GM18861 (cell line): ENCODE measurements around the gene TRPM1.

Experiments
- ATAC-seq: cut with Tn5 transposase; IDR thresholded peaks from one replicate; pipeline ENCODE4 v1.9.1; 2021; ENCODE audit not compliant: unreplicated experiment

Gene TRPM1

DNA sequence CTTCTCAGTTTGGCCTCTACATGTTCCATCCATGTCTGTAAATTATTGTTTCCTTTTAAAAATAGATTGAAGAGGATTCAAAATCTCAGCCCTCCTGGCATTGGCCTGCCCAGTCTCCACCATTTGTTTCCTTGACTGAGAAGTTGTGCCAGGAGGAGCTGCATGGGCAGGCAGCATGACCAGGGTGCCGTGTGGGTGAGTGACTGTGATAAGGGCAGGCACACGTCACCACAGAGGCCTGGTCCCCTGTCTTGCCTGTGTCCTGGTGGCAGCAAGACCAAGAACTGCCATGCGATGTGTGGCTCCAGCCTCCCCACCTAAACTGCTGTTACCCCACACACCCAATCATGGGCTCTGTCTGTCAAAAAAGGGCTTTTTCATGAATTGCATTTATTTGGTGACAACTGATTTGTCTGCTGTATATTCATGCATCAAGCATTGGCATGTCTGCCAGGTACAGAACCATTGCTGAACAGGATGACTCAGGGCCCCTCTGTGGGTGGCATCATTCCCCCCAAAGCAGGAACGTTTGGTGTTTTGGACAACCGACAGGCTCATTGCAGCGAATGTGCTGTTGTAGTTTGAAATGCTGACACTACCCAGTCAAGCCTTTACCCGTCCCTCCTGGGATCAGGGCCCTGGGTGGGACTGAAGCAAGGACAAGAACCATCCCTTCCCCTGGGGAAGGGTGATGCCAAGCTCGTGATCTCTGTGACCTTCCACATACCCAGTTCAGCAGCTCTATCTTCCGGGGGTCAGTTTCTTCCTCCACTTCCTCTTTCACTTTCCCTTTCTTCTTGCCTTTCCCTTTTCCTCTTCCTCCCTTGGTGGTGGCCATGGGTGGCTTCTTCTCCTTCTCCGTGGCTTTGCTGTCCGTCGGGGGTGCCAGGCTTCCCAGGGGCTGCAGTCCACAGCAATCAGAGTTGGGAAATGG lies 51.6 kb downstream of the TRPM1 start:
- no peak for ATAC-seq

- ATAC-seq, result no peak
These were observed 52.4 kb downstream of the TRPM1 start for GRCh38 chr15:31049111-31049510.

GRCh38 chr15:31047437-31047836 lies 54.1 kb downstream of the TRPM1 start:
- no peak for ATAC-seq

DNA sequence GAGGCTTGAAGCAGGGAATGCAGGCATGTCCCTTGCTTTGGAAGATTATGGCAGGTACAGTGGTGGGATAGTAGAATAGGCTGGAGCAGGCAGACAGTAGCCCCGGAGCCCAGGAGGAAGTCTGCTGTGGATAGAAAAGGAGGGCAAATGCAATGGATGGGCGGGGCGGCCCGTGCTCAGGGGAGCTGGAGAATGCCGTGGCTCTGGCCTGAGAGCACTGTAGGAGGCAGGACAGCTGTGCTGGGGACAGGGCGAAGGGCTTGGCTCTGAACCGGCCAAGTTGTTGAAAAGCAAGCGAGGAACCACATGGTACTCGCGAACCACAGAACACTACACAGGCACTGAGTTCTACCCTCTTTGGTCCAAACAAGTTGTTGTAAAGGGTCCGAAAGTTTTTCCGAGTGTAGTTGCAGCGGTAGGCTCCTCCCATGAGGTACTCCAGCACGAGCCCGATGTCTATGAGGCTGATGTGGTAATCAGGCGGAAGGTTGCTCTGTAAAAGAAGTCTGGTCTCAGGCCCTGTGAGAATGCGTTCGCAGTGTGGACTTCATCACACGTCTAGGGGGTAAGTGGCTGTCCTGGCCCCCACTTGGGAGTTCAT lies 54.7 kb downstream of the TRPM1 start:
- ATAC-seq, result no peak

DNA sequence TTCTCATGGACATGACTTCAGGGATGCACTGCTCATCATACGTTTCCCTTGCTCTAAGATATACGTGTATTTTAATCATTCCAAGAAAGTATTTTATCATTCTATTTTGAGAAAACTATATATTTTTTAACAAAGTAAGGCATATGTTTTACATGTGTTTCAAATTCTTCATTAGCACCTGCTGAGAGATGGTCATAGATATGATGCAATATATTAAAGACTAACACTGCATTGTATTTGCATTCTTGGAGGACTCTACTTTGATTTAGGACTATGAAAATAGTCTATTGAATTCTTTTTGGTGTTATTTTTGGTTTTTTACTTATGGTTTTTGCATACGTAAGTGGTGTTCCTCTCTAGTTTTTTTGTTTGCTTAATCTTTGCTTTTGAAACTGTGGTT lies 55.9 kb downstream of the TRPM1 start:
- no peak for ATAC-seq

DNA sequence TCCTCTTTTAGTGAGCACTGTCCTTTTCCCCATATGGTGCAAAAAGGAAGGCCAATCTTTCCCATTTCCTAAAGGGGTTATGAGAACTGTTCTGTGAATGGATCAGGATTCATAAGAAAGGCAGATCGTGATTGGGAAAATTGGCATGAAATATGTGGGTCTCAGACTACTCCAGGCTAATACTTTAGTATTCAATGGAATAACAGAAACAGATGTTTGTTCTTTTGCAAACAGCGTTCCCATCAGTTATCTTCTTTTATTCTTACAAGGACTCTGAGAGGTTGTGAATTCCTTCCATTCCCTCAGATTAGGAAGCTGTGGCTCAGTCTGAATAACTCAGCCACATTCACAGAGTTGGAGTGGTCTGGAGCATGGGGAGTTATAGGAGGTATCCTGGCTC lies 58.8 kb downstream of the TRPM1 start:
- ATAC-seq, result no peak

GRCh38 chr15:31041610-31042009 lies 59.9 kb downstream of the TRPM1 start:
- ATAC-seq, result no peak

- no peak for ATAC-seq
These were observed 60.9 kb downstream of the TRPM1 start for GRCh38 chr15:31040611-31041010.

DNA sequence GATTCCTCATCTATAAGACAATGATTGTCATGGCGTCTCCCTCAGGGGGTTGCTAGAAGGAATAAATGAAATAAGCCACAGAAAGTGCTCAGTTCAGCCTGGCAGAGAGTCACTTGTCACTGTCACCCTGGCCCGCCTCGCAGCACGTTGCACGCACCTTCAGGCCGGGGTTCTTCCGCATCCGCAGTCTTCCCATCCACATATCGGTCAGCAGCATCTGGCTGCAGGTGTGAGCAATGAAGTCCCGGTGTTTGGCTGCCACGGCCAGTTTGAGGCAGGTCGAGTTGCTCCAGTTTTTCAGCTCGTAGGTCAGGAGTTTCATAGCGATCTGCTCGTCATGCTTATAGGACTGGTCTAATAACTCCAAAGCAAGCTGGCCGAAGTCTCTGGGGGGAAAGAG lies 61.6 kb downstream of the TRPM1 start:
- no peak for ATAC-seq

- ATAC-seq, result no peak
These were observed 63.6 kb downstream of the TRPM1 start for GRCh38 chr15:31037731-31038477.

DNA sequence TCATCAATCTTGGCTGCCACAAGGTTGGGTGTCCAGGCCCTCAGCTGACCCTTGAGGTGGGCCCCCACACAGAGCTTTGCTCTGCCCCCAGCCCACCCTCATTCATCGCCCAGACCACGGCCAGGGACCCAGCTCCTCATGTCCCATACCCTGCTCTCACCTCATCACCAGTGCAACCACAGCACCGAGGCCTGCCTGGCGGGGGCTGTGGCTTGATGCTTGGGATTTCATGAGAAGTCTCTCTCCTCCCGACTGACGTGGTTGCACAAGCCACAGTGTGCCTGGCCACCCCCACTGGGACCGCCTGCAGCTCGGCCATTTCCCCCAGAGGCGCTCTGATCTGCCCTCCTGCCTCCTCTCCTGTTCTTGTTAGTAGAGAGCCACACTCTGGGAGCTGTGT lies 64.7 kb downstream of the TRPM1 start:
- ATAC-seq, result no peak

GRCh38 chr15:31035610-31036009 lies 65.9 kb downstream of the TRPM1 start:
- ATAC-seq, result no peak

DNA sequence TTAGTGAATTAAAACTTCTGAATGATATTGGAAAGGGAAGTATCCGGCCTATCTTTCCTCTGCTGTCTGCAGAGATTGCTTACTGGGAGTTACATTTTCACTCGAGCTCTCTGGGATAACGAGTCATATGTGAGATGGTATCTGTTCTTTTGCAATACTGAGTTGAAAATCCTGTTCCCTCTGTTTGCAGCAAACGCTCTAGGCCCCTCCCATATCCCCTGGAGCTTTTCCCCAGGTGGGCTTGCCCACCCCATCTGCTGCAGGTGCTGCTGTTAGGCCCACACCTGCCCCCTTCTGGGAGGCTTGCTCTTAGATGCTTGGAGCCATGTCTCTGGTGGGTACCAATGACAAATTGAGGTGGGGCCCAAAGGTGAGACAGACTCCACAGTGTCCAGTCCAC lies 67.4 kb downstream of the TRPM1 start:
- ATAC-seq, result no peak

GRCh38 chr15:31032961-31033371 lies 68.6 kb downstream of the TRPM1 start:
- ATAC-seq, result no peak

DNA sequence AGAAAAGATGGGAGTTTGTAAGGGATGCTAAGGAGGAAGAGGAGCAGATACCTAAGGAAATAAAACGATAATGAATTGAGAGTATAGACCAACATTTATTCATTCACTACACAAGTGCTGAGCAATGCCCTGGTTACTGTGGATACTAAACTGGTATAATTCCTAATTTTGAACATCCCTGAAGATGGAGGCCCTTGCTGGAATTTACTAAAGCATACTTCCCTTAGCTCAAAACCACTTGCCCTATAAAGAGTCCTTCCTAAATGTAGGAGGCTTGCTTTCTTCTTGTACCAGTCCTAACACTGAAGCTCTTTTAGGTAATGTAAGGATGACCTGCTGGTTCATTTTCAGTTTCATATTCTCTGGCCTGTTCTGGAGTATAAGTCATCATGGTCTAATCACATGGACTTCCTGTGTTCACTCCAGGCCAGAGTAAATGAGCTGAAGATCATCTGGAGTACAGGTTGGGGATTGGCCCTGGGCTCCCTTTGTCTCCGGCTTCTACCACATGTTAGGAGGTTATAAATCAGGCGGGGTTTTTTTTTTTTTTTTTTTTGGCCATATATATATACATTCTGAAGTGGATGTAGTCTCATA lies 70.0 kb downstream of the TRPM1 start:
- ATAC-seq, result peak; percentile 85

DNA sequence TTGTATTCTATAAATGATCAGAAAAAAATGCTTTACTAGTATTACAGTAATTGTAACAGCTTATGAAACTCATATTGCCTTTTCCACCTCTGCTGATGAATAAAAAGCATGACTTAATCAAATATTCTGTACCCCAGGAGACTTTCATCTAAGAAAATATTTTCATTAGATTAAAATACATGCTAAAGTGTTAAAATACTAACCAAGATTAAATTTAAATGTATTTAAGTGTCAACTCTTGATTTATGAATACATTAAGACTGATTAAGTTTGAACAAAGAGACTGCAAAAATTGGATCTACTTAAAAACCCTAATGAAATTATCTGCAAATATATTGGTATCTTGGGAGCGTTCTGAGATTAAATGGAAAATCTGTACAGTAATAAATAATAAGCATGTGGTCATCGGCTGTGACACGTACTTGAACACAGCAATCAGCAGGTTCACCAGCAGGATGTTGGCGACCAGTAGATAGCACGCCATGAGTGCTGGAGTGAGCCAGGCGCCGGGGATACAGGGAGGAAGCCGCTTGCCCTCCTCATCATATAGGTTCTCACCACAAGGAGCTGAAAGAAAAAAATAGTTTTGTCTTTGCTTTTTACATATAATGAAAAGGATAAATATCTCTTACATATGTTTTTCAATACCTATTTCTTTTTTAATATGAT lies 73.5 kb downstream of the TRPM1 start:
- ATAC-seq, result no peak

DNA sequence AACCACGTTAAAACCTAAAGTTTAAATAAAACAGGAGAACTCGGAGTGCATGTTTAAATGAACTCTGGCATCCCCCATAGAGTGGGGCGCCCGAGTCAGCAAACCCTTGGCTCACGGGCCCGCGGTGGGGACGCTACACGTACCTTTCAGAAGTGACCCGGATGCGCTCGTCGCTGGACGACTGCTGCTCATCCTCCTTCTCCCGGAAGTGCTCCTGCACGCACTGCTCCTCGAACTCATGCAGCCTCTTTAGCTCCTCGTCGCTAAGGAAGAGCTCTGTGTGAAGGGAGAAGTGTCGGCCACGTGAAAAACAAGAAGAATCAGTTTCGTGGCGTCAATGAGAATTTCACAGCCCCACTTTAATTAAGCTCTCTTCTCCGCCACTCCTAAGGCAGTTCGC lies 75.5 kb downstream of the TRPM1 start:
- no peak for ATAC-seq

- ATAC-seq, result no peak
These were observed 76.5 kb downstream of the TRPM1 start for GRCh38 chr15:31024979-31025378.

GRCh38 chr15:31024330-31024729 lies 77.2 kb downstream of the TRPM1 start:
- no peak for ATAC-seq

- no peak for ATAC-seq
These were observed 77.7 kb downstream of the TRPM1 start for GRCh38 chr15:31023841-31024240.
